SK-N-SH (cell line): ENCODE data around the gene MTFP1. TPM values are rescaled to one million over a fixed set of nuclear protein-coding genes. Genes with fewer than 3 reads are reported as not detected.

ENCODE experiments used
- CTCF ChIA-PET: fragments of 300-600, 350-600 bp; formaldehyde crosslinking; extraction: SDS; loops from one replicate; lab custom pipeline; 2021; lab: Yijun Ruan, JAX
- POLR2A ChIA-PET: fragments of 350-600 bp; sonication (Branson Sonifier 250); formaldehyde crosslinking; extraction: SDS; loops from one replicate; lab custom pipeline; 2020; ENCODE audit warnings: antibody characterized with exemption, inconsistent platforms; lab: Yijun Ruan, JAX
- DNase-seq: peaks from one replicate; pipeline ENCODE4 v3.0.0; 2012
- H2AFZ ChIP-seq: fragments of 200-600 bp; sonication (generic); 2 replicates; pipeline ENCODE4 v1.8.1; 2016; ENCODE audit warnings: antibody characterized with exemption, mild to moderate bottlenecking, low read depth
- H3F3A ChIP-seq: fragments of 200-600 bp; sonication (generic); replicated peaks from 2 replicates; pipeline ENCODE3; 2016; ENCODE audit warnings: antibody characterized with exemption, mild to moderate bottlenecking; ENCODE audit not compliant: insufficient read depth
- H3K27ac ChIP-seq, 2 experiments: fragments of 200-500 bp in 1 of 2; fragments of 200-600 bp in 1 of 2; sonication (Bioruptor generic) in 1 of 2; sonication (generic), shearing (Covaris generic) in 1 of 2; 2 replicates each; pipeline versions ENCODE4 v1.5.1 to v1.6.1; 2014 to 2016; ENCODE audit warnings: low read depth in 2 of 2, inconsistent platforms in 1 of 2, low read length in 1 of 2, mild to moderate bottlenecking in 1 of 2, mixed read lengths in 1 of 2
- H3K27me3 ChIP-seq: fragments of 200-600 bp; sonication (generic), shearing (Covaris generic); 2 replicates; pipeline ENCODE4 v1.6.1; 2016; ENCODE audit warnings: mixed run types; ENCODE audit not compliant: insufficient read depth
- H3K36me3 ChIP-seq, 2 experiments: fragments of 200-500 bp in 1 of 2; fragments of 200-600 bp in 1 of 2; sonication (Bioruptor generic) in 1 of 2; sonication (generic) in 1 of 2; replicated peaks in 1 of 2; 2 replicates each; pipeline versions ENCODE3 to v1.5.1; 2014 to 2016; ENCODE audit warnings: low read length in 1 of 2, mild to moderate bottlenecking in 1 of 2; ENCODE audit not compliant: insufficient read depth in 2 of 2, control insufficient read depth in 1 of 2
- H3K4me1 ChIP-seq, 2 experiments: fragments of 200-500 bp in 1 of 2; fragments of 200-600 bp in 1 of 2; sonication (Bioruptor generic) in 1 of 2; sonication (generic), shearing (Covaris generic) in 1 of 2; 2 replicates each; pipeline versions ENCODE4 v1.5.1 to v1.6.1; 2014 to 2016; ENCODE audit warnings: low read depth in 1 of 2, low read length in 1 of 2, mixed run types in 1 of 2; ENCODE audit not compliant: insufficient read depth in 2 of 2, control insufficient read depth in 1 of 2
- H3K4me2 ChIP-seq: fragments of 200-600 bp; sonication (generic), shearing (Covaris generic); 2 replicates; pipeline ENCODE4 v1.6.1; 2017; ENCODE audit warnings: mixed run types
- H3K4me3 ChIP-seq, 2 experiments: fragments of 200-500 bp in 1 of 2; fragments of 200-600 bp in 1 of 2; sonication (Bioruptor generic) in 1 of 2; sonication (generic), shearing (Covaris generic) in 1 of 2; 2 replicates each; pipeline versions ENCODE4 v1.5.1 to v1.8.1; 2014 to 2016; ENCODE audit warnings: low read depth in 2 of 2, inconsistent platforms in 1 of 2, low read length in 1 of 2, mild to moderate bottlenecking in 1 of 2, mixed read lengths in 1 of 2, moderate library complexity in 1 of 2
- H3K79me2 ChIP-seq: fragments of 200-600 bp; sonication (generic); 2 replicates; pipeline ENCODE4 v1.8.1; 2017; ENCODE audit warnings: mild to moderate bottlenecking; ENCODE audit not compliant: insufficient read depth
- H3K9ac ChIP-seq: fragments of 200-600 bp; sonication (generic); 2 replicates; pipeline ENCODE4 v1.6.1; 2017; ENCODE audit warnings: mixed run types
- H3K9me2 ChIP-seq: fragments of 200-600 bp; sonication (generic); 2 replicates; pipeline ENCODE4 v1.6.1; 2017; ENCODE audit warnings: mixed run types
- H3K9me3 ChIP-seq: fragments of 200-600 bp; sonication (generic); 2 replicates; pipeline ENCODE4 v1.6.1; 2017; ENCODE audit warnings: mixed run types, mild to moderate bottlenecking, moderate library complexity
- H4K20me1 ChIP-seq: fragments of 200-600 bp; sonication (generic); 2 replicates; pipeline ENCODE4 v1.6.1; 2017; ENCODE audit warnings: mild to moderate bottlenecking, mixed run types; ENCODE audit not compliant: insufficient read depth
- CHD2 ChIP-seq: fragments of 150-350 bp; IDR thresholded peaks from 2 replicates; pipeline ENCODE4 v1.6.1; 2018; ENCODE audit warnings: low read length; ENCODE audit not compliant: partially characterized antibody
- CTCF ChIP-seq: fragments of 200-600 bp; sonication (generic); IDR thresholded peaks from 2 replicates; pipeline ENCODE4 v1.6.1; 2017; ENCODE audit warnings: antibody characterized with exemption, mild to moderate bottlenecking, moderate library complexity
- EP300 ChIP-seq, 2 experiments: IDR thresholded peaks; 2 replicates each; pipeline versions ENCODE4 v1.4.0 to v1.6.1; 2012; ENCODE audit warnings: borderline replicate concordance in 1 of 2, low read depth in 1 of 2, low read length in 1 of 2
- EZH2phosphoT487 ChIP-seq: fragments of 200-600 bp; sonication (generic); IDR thresholded peaks from 2 replicates; pipeline ENCODE4 v1.6.1; 2017; ENCODE audit warnings: low read depth, mixed run types, mild to moderate bottlenecking, antibody characterized with exemption, moderate library complexity, borderline replicate concordance
- FOSL2 ChIP-seq: IDR thresholded peaks from 2 replicates; pipeline ENCODE4 v1.4.0; 2012; ENCODE audit warnings: low read depth, mild to moderate bottlenecking, moderate library complexity, borderline replicate concordance
- FOXM1 ChIP-seq: IDR thresholded peaks from 2 replicates; pipeline ENCODE4 v1.4.0; 2012; ENCODE audit warnings: low read depth, mild to moderate bottlenecking
- GATA2 ChIP-seq: sonication (generic); formaldehyde crosslinking; IDR thresholded peaks from 2 replicates; pipeline ENCODE4 v1.5.0; 2020; ENCODE audit warnings: mild to moderate bottlenecking, missing genetic modification reagents
- IRF3 ChIP-seq: fragments of 150-350 bp; IDR thresholded peaks from 2 replicates; pipeline ENCODE4 v1.6.1; 2016; ENCODE audit warnings: mild to moderate bottlenecking, low read depth, low read length
- JUND ChIP-seq: IDR thresholded peaks from 2 replicates; pipeline ENCODE4 v1.4.0; 2012
- MAX ChIP-seq: IDR thresholded peaks from 2 replicates; pipeline ENCODE4 v1.4.0; 2012; ENCODE audit warnings: low read depth
- MEF2A ChIP-seq: IDR thresholded peaks from 2 replicates; pipeline ENCODE4 v1.4.0; 2012; ENCODE audit warnings: low read depth, borderline replicate concordance
- MXI1 ChIP-seq: IDR thresholded peaks from 2 replicates; pipeline ENCODE4 v1.6.1; 2012; ENCODE audit warnings: mild to moderate bottlenecking, low read depth, low read length, improper control_type of control experiment
- NFIC ChIP-seq: IDR thresholded peaks from 2 replicates; pipeline ENCODE4 v1.4.0; 2012; ENCODE audit warnings: borderline replicate concordance
- NRF1 ChIP-seq: IDR thresholded peaks from 2 replicates; pipeline ENCODE4 v1.6.1; 2012; ENCODE audit warnings: low read depth, mild to moderate bottlenecking, low read length
- PBX3 ChIP-seq: IDR thresholded peaks from 2 replicates; pipeline ENCODE4; 2012
- POLR2AphosphoS5 ChIP-seq: IDR thresholded peaks from 2 replicates; pipeline ENCODE4 v1.6.1; 2012; ENCODE audit warnings: low read depth, low read length
- RAD21 ChIP-seq: IDR thresholded peaks from 2 replicates; pipeline ENCODE4 v1.6.1; 2012; ENCODE audit warnings: mild to moderate bottlenecking, low read length
- RCOR1 ChIP-seq: fragments of 150-350 bp; IDR thresholded peaks from 2 replicates; pipeline ENCODE4 v1.6.1; 2017; ENCODE audit warnings: antibody characterized with exemption, low read length
- RXRA ChIP-seq: IDR thresholded peaks from 2 replicates; pipeline ENCODE4 v1.4.0; 2012; ENCODE audit warnings: low read depth, mild to moderate bottlenecking, borderline replicate concordance
- SIN3A ChIP-seq: IDR thresholded peaks from 2 replicates; pipeline ENCODE4 v1.6.1; 2012; ENCODE audit warnings: low read depth, mild to moderate bottlenecking, low read length, moderate library complexity, borderline replicate concordance
- SMC3 ChIP-seq: IDR thresholded peaks from 2 replicates; pipeline ENCODE4 v1.6.1; 2012; ENCODE audit warnings: low read depth, low read length, improper control_type of control experiment
- TAF1 ChIP-seq: IDR thresholded peaks from 2 replicates; pipeline ENCODE4 v1.6.1; 2012; ENCODE audit warnings: low read depth, mild to moderate bottlenecking, low read length, moderate library complexity, borderline replicate concordance
- TCF12 ChIP-seq: IDR thresholded peaks from 2 replicates; pipeline ENCODE4 v1.4.0; 2012
- TEAD4 ChIP-seq: IDR thresholded peaks from 2 replicates; pipeline ENCODE4 v1.4.0; 2012; ENCODE audit warnings: mild to moderate bottlenecking, borderline replicate concordance; ENCODE audit not compliant: insufficient read depth
- USF1 ChIP-seq: IDR thresholded peaks from 2 replicates; pipeline ENCODE4 v1.4.0; 2012; ENCODE audit warnings: low read depth, borderline replicate concordance
- USF2 ChIP-seq: fragments of 150-350 bp; IDR thresholded peaks from 2 replicates; pipeline ENCODE4 v1.6.1; 2017; ENCODE audit warnings: antibody characterized with exemption, low read length, low read depth, borderline replicate concordance
- YY1 ChIP-seq: IDR thresholded peaks from 2 replicates; pipeline ENCODE4 v1.4.0; 2012; ENCODE audit warnings: low read depth, mild to moderate bottlenecking
- WGBS: methylation state at CpG from one replicate; pipeline ENCODE4 v1.1.6; 2017; ENCODE audit warnings: low lambda C conversion rate; 5-methylcytosine and 5-hydroxymethylcytosine counted together
- polyA plus RNA-seq, 3 experiments: library from polyadenylated mRNA; depleted of rRNA; stranded (reverse); fragments of >200 nt; gene quantifications; 2 replicates each; pipeline ENCODE4 v1.2.3, GENCODE V29; 2012

The MTFP1 gene
- polyA plus RNA-seq, 1 of the 3 experiments (the other 2 are of a cell fraction), result 18.9 TPM

GRCh38 chr22:30426388-30427353 lies 1.1 kb downstream of the MTFP1 start:
- Histone ChIP-seq H3K4me3 (peak overlapping the region; percentile 71 to 72), H3K36me3 (peaks cover 0 to 5% of the 10 kb centered on the region in 2 experiments), H3K27ac (peak overlapping the region in 1 of 2 experiments; percentile 99; a peak in 1 of 4 replicates), H3K4me2 (peak overlapping the region; percentile 97), H4K20me1 (no peaks in the 10 kb centered on the region), H3K9ac (peak overlapping the region; percentile 74), H3K27me3 (no peaks in the 10 kb centered on the region), H3F3A (peaks cover 28% of the 10 kb centered on the region), H2AFZ (no peak overlapping the region), H3K9me3 (no peaks in the 10 kb centered on the region), H3K79me2 (no peaks in the 10 kb centered on the region), H3K9me2 (no peaks in the 10 kb centered on the region), H3K4me1 (peaks cover 22 to 34% of the 10 kb centered on the region in 2 experiments)
- WGBS, result 73% methylated on average over 22 of the region's 29 CpGs
- POLR2A ChIA-PET, result interaction anchor here (0.7 to 0.8 kb wide), 2 partner anchors 60 to 70 kb away, joined by 3 to 4 read pairs; partner anchors contain the start of genes CCDC157 and SF3A1
- peak; percentile 86 for DNase-seq
- CTCF ChIA-PET, result interaction anchor here (0.6 to 2.5 kb wide), 18 partner anchors 8 to 319 kb away, joined by 3 to 14 read pairs (median 4); partner anchors contain the start of genes RNF215, SEC14L2 and TCN2
- TF ChIP-seq RXRA (no peak), IRF3 (no peak), NRF1 (no peak), MXI1 (no peak), FOXM1 (no peak), EZH2phosphoT487 (no peak), PBX3 (no peak), USF1 (no peak), POLR2AphosphoS5 (no peak), FOSL2 (no peak), NFIC (no peak), JUND (no peak), GATA2 (CRISPR knock-in tag) (no peak), USF2 (no peak), MAX (no peak), MEF2A (no peak), TCF12 (no peak), TEAD4 (no peak), TAF1 (no peak), SMC3 (peak; percentile 49), YY1 (no peak), RAD21 (peak; percentile 48), SIN3A (no peak), CHD2 (peak; percentile 58), RCOR1 (peak; percentile 30; the same call in 1 of the 2 replicates), CTCF (peak; percentile 73), EP300 (IDR thresholded peaks at IDR 0.05; ENCODE audit: borderline replicate concordance in 1 of 2, low read depth in 1 of 2, low read length in 1 of 2) (no peak)
